T-helper 2 cell treated with Interferon-gamma antibody and Interleukin-4, amounts not matched to agents 5 μg/mL and 100 μg/mL, for 36 hours (primary cell): Measurements from ENCODE around the gene MSGN1.

Experiments
- DNase-seq: peaks from one replicate; pipeline ENCODE4 v3.0.0; 2021; ENCODE audit warnings: low spot score
- H3K27ac Mint-ChIP-seq: one replicate; pipeline ENCODE4 v1.8.0; 2021; ENCODE audit warnings: mild to moderate bottlenecking, mixed read lengths
- H3K27me3 Mint-ChIP-seq: one replicate; pipeline ENCODE4 v1.8.0; 2021; ENCODE audit warnings: low read depth, mixed read lengths
- H3K36me3 Mint-ChIP-seq: one replicate; pipeline ENCODE4 v1.8.0; 2021; ENCODE audit warnings: low read depth, mixed read lengths
- H3K4me1 Mint-ChIP-seq: one replicate; pipeline ENCODE4 v1.8.0; 2021; ENCODE audit warnings: low read depth, mixed read lengths
- H3K4me3 Mint-ChIP-seq: one replicate; pipeline ENCODE4 v1.8.0; 2022; ENCODE audit warnings: mild to moderate bottlenecking, moderate library complexity, mixed read lengths
- H3K9me3 Mint-ChIP-seq: one replicate; pipeline ENCODE4 v1.8.0; 2021; ENCODE audit warnings: mixed read lengths

MSGN1 gene

GRCh38 chr2:17816396-17817245, at the start of gene MSGN1:
MSGN1 (plus strand) TSS chr2:17816460; CDS start chr2:17816519, 59 bp downstream.
- peaks cover 15% of the 10 kb centered on the region for H3K4me1 Mint-ChIP-seq
- no peaks in the 10 kb centered on the region for H3K36me3 Mint-ChIP-seq
- H3K9me3 Mint-ChIP-seq: no peaks in the 10 kb centered on the region
- no peak for DNase-seq
- H3K4me3 Mint-ChIP-seq: no peak within 1 kb of the TSS
- H3K27ac Mint-ChIP-seq: no peak within 1 kb of the TSS
- H3K27me3 Mint-ChIP-seq: peaks cover 44% of the 10 kb centered on the region

GRCh38 chr2:17768894-17769293, 47.4 kb upstream of the MSGN1 start:
- H3K4me3 Mint-ChIP-seq: no peak overlapping the region
- no peaks in the 10 kb centered on the region for H3K4me1 Mint-ChIP-seq
- H3K36me3 Mint-ChIP-seq: peaks cover 24% of the 10 kb centered on the region
- DNase-seq: no peak
- no peaks in the 10 kb centered on the region for H3K9me3 Mint-ChIP-seq
- H3K27me3 Mint-ChIP-seq: no peaks in the 10 kb centered on the region
- H3K27ac Mint-ChIP-seq: no peak overlapping the region

- Mint-ChIP-seq H3K9me3 (no peaks in the 10 kb centered on the region), H3K4me1 (no peaks in the 10 kb centered on the region), H3K4me3 (no peak overlapping the region), H3K36me3 (peaks cover 35% of the 10 kb centered on the region), H3K27me3 (no peaks in the 10 kb centered on the region), H3K27ac (no peak overlapping the region)
- no peak for DNase-seq
Measured at GRCh38 chr2:17771956-17772355, 44.3 kb upstream of the MSGN1 start.

GRCh38 chr2:17772532-17772931, 43.7 kb upstream of the MSGN1 start:
- H3K36me3 Mint-ChIP-seq: peaks cover 32% of the 10 kb centered on the region
- H3K4me3 Mint-ChIP-seq: no peak overlapping the region
- H3K27ac Mint-ChIP-seq: no peak overlapping the region
- DNase-seq: no peak
- no peaks in the 10 kb centered on the region for H3K9me3 Mint-ChIP-seq
- no peaks in the 10 kb centered on the region for H3K4me1 Mint-ChIP-seq
- no peaks in the 10 kb centered on the region for H3K27me3 Mint-ChIP-seq

- Mint-ChIP-seq H3K27ac (no peak overlapping the region), H3K4me3 (no peak overlapping the region), H3K36me3 (peaks cover 37% of the 10 kb centered on the region), H3K27me3 (no peaks in the 10 kb centered on the region), H3K9me3 (no peaks in the 10 kb centered on the region), H3K4me1 (no peaks in the 10 kb centered on the region)
- DNase-seq: no peak
Measured at GRCh38 chr2:17780546-17780945, 35.7 kb upstream of the MSGN1 start.

GRCh38 chr2:17781482-17781881, 34.8 kb upstream of the MSGN1 start:
- H3K27ac Mint-ChIP-seq: no peak overlapping the region
- H3K4me3 Mint-ChIP-seq: no peak overlapping the region
- no peaks in the 10 kb centered on the region for H3K27me3 Mint-ChIP-seq
- H3K4me1 Mint-ChIP-seq: no peaks in the 10 kb centered on the region
- peaks cover 34% of the 10 kb centered on the region for H3K36me3 Mint-ChIP-seq
- H3K9me3 Mint-ChIP-seq: no peaks in the 10 kb centered on the region
- no peak for DNase-seq

GRCh38 chr2:17786727-17787126, 29.5 kb upstream of the MSGN1 start:
- Mint-ChIP-seq H3K27ac (no peak overlapping the region), H3K36me3 (peaks cover 12% of the 10 kb centered on the region), H3K4me3 (no peak overlapping the region), H3K9me3 (no peaks in the 10 kb centered on the region), H3K27me3 (peaks cover 13% of the 10 kb centered on the region), H3K4me1 (peaks cover 5% of the 10 kb centered on the region)
- no peak for DNase-seq

- no peak overlapping the region for H3K27ac Mint-ChIP-seq
- peaks cover 27% of the 10 kb centered on the region for H3K27me3 Mint-ChIP-seq
- H3K4me1 Mint-ChIP-seq: peaks cover 17% of the 10 kb centered on the region
- no peaks in the 10 kb centered on the region for H3K36me3 Mint-ChIP-seq
- DNase-seq: no peak
- no peak overlapping the region for H3K4me3 Mint-ChIP-seq
- H3K9me3 Mint-ChIP-seq: no peaks in the 10 kb centered on the region
Measured at GRCh38 chr2:17788773-17789172, 27.5 kb upstream of the MSGN1 start.

GRCh38 chr2:17790536-17790935, 25.7 kb upstream of the MSGN1 start:
- H3K27ac Mint-ChIP-seq: no peak overlapping the region

GRCh38 chr2:17791121-17791816, 25.0 kb upstream of the MSGN1 start:
- no peak overlapping the region for H3K27ac Mint-ChIP-seq
- H3K9me3 Mint-ChIP-seq: no peaks in the 10 kb centered on the region
- peaks cover 17% of the 10 kb centered on the region for H3K4me1 Mint-ChIP-seq
- no peak overlapping the region for H3K4me3 Mint-ChIP-seq
- no peak for DNase-seq
- peaks cover 36% of the 10 kb centered on the region for H3K27me3 Mint-ChIP-seq
- no peaks in the 10 kb centered on the region for H3K36me3 Mint-ChIP-seq

More at GRCh38 chr2:17790536-17790935, 25.7 kb upstream of the MSGN1 start:
- H3K4me1 Mint-ChIP-seq: peaks cover 17% of the 10 kb centered on the region
- no peaks in the 10 kb centered on the region for H3K36me3 Mint-ChIP-seq
- no peaks in the 10 kb centered on the region for H3K9me3 Mint-ChIP-seq
- DNase-seq: no peak
- H3K4me3 Mint-ChIP-seq: no peak overlapping the region
- peaks cover 35% of the 10 kb centered on the region for H3K27me3 Mint-ChIP-seq

- Mint-ChIP-seq H3K4me3 (no peak overlapping the region), H3K27me3 (peaks cover 41% of the 10 kb centered on the region), H3K27ac (no peak overlapping the region), H3K36me3 (no peaks in the 10 kb centered on the region), H3K9me3 (no peaks in the 10 kb centered on the region), H3K4me1 (peaks cover 17% of the 10 kb centered on the region)
- no peak for DNase-seq
Measured at GRCh38 chr2:17791817-17792130, 24.5 kb upstream of the MSGN1 start.

- DNase-seq: peak; percentile 18
- Mint-ChIP-seq H3K27me3 (peaks cover 41% of the 10 kb centered on the region), H3K9me3 (no peaks in the 10 kb centered on the region), H3K27ac (no peak overlapping the region), H3K4me1 (peaks cover 17% of the 10 kb centered on the region), H3K36me3 (no peaks in the 10 kb centered on the region), H3K4me3 (no peak overlapping the region)
Measured at GRCh38 chr2:17792515-17792914, 23.7 kb upstream of the MSGN1 start.

GRCh38 chr2:17793296-17793695, 23.0 kb upstream of the MSGN1 start:
- Mint-ChIP-seq H3K27me3 (peaks cover 43% of the 10 kb centered on the region), H3K4me3 (no peak overlapping the region), H3K9me3 (no peaks in the 10 kb centered on the region), H3K27ac (no peak overlapping the region), H3K4me1 (peaks cover 17% of the 10 kb centered on the region), H3K36me3 (no peaks in the 10 kb centered on the region)
- DNase-seq: no peak

- Mint-ChIP-seq H3K4me3 (no peak overlapping the region), H3K9me3 (no peaks in the 10 kb centered on the region), H3K27me3 (peaks cover 45% of the 10 kb centered on the region), H3K36me3 (no peaks in the 10 kb centered on the region), H3K4me1 (peaks cover 17% of the 10 kb centered on the region), H3K27ac (no peak overlapping the region)
- DNase-seq: no peak
Measured at GRCh38 chr2:17793803-17794354, 22.4 kb upstream of the MSGN1 start.
